HEK293T (cell line): ENCODE measurements around the gene SLC25A25.

ENCODE experiments used
- ARNT ChIP-seq: fragments of 450-650 bp; IDR thresholded peaks from 2 replicates; pipeline ENCODE4 v1.6.1; 2017; ENCODE audit warnings: mild to moderate bottlenecking
- BHLHE40 ChIP-seq: fragments of 450-650 bp; IDR thresholded peaks from 2 replicates; pipeline ENCODE4 v1.6.1; 2016; ENCODE audit warnings: mild to moderate bottlenecking, moderate library complexity, borderline replicate concordance
- CTBP1 ChIP-seq: fragments of 450-650 bp; IDR thresholded peaks from 2 replicates; pipeline ENCODE4 v1.6.1; 2016; ENCODE audit warnings: borderline replicate concordance
- FOXA1 ChIP-seq: fragments of 450-650 bp; IDR thresholded peaks from 2 replicates; pipeline ENCODE4 v1.6.1; 2016; ENCODE audit warnings: mild to moderate bottlenecking
- LEF1 ChIP-seq: fragments of 450-650 bp; IDR thresholded peaks from 2 replicates; pipeline ENCODE4 v1.6.1; 2017; ENCODE audit warnings: mild to moderate bottlenecking, borderline replicate concordance
- SP1 ChIP-seq: fragments of 450-650 bp; IDR thresholded peaks from 2 replicates; pipeline ENCODE4 v1.6.1; 2017
- SUZ12 ChIP-seq: fragments of 450-650 bp; IDR thresholded peaks from 2 replicates; pipeline ENCODE4 v1.6.1; 2016; ENCODE audit warnings: mild to moderate bottlenecking
- ZNF384 ChIP-seq: fragments of 450-650 bp; IDR thresholded peaks from 2 replicates; pipeline ENCODE4 v1.6.1; 2016

DNA sequence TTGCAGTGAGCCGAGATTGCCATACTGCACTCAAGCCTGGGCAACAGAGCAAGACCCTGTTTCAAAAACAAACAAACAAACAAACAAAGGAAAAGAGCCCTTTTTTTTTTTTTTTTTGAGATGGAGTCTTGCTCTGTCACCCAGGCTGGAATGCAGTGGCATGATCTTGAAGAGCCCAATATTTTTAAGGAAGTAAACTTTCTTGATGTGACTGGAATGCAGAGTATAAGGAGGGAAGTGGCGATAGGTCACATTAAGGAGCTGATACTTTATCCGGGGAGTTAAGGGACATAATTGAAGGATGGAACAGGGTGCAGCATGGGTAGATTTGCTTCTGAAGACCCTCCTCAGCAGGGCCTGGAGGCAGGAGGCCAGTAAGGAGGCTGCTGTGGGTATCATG lies 13.9 kb upstream of the SLC25A25 start:
- no peak for TF ChIP-seq ARNT
- no peak for TF ChIP-seq FOXA1
- TF ChIP-seq SP1: no peak
- TF ChIP-seq ZNF384: no peak
- no peak for TF ChIP-seq CTBP1
- no peak for TF ChIP-seq LEF1
- TF ChIP-seq SUZ12: no peak
- TF ChIP-seq BHLHE40: no peak
